OCI-LY1 (cell line): Measurements from ENCODE around the gene NPVF.

Experiments used
- H2AFZ ChIP-seq: fragments of 200-600 bp; sonication (generic), shearing (Covaris generic); 2 replicates; pipeline ENCODE4 v1.6.0; 2014; ENCODE audit warnings: antibody characterized with exemption, mild to moderate bottlenecking, low read length
- H3F3A ChIP-seq: fragments of 200-600 bp; sonication (generic), shearing (Covaris generic); 2 replicates; pipeline ENCODE4 v1.6.0; 2014; ENCODE audit warnings: mild to moderate bottlenecking, antibody characterized with exemption, low read length, moderate library complexity; ENCODE audit not compliant: insufficient read depth
- H3K27ac ChIP-seq: fragments of 200-600 bp; sonication (generic); 2 replicates; pipeline ENCODE4 v1.5.1; 2014; ENCODE audit warnings: low read length, mixed run types, mild to moderate bottlenecking, low read depth; ENCODE audit not compliant: poor library complexity, severe bottlenecking
- H3K27me3 ChIP-seq: fragments of 200-600 bp; sonication (generic); 2 replicates; pipeline ENCODE4 v1.6.0; 2014; ENCODE audit warnings: antibody characterized with exemption, mild to moderate bottlenecking, low read length, moderate library complexity; ENCODE audit not compliant: insufficient read depth
- H3K36me3 ChIP-seq: fragments of 200-600 bp; sonication (generic); 2 replicates; pipeline ENCODE4 v1.6.1; 2014; ENCODE audit warnings: mild to moderate bottlenecking, antibody characterized with exemption, low read length, moderate library complexity, mixed read lengths; ENCODE audit not compliant: insufficient read depth
- H3K4me1 ChIP-seq: fragments of 200-600 bp; sonication (generic); 2 replicates; pipeline ENCODE4 v1.5.1; 2014; ENCODE audit warnings: mild to moderate bottlenecking, low read length, moderate library complexity; ENCODE audit not compliant: insufficient read depth, severe bottlenecking
- H3K4me2 ChIP-seq: fragments of 200-600 bp; sonication (generic), shearing (Covaris generic); 2 replicates; pipeline ENCODE4 v1.6.1; 2014; ENCODE audit warnings: low read length
- H3K4me3 ChIP-seq: fragments of 200-600 bp; sonication (generic); 2 replicates; pipeline ENCODE4 v1.5.1; 2014; ENCODE audit warnings: low read length, low read depth, mild to moderate bottlenecking, mixed read lengths; ENCODE audit not compliant: poor library complexity, severe bottlenecking
- H3K79me2 ChIP-seq: fragments of 200-600 bp; shearing (Covaris generic); 2 replicates; pipeline ENCODE4 v1.6.1; 2016; ENCODE audit warnings: mixed run types, low read length, mixed read lengths; ENCODE audit not compliant: insufficient read depth
- H3K9ac ChIP-seq: fragments of 200-600 bp; sonication (generic), shearing (Covaris generic); 2 replicates; pipeline ENCODE4 v1.6.1; 2014; ENCODE audit warnings: mild to moderate bottlenecking, low read length, mixed read lengths
- H3K9me2 ChIP-seq: fragments of 200-600 bp; sonication (generic), shearing (Covaris generic); 2 replicates; pipeline ENCODE4 v1.6.1; 2014; ENCODE audit warnings: low read depth, mild to moderate bottlenecking, low read length, mixed read lengths
- H3K9me3 ChIP-seq: fragments of 200-600 bp; shearing (Covaris generic); 2 replicates; pipeline ENCODE4 v1.6.1; 2014; ENCODE audit warnings: low read length, mixed read lengths
- H4K20me1 ChIP-seq: fragments of 200-600 bp; sonication (generic), shearing (Covaris generic); 2 replicates; pipeline ENCODE4 v1.6.0; 2016; ENCODE audit warnings: mild to moderate bottlenecking, low read length; ENCODE audit not compliant: insufficient read depth
- CTCF ChIP-seq: fragments of 200-600 bp; sonication (generic), shearing (Covaris generic); IDR thresholded peaks from 2 replicates; pipeline ENCODE4 v1.5.1; 2017; ENCODE audit warnings: mild to moderate bottlenecking, antibody characterized with exemption, low read length, moderate library complexity, mixed read lengths
- EZH2 ChIP-seq: fragments of 200-600 bp; sonication (generic), shearing (Covaris generic); IDR thresholded peaks from 2 replicates; pipeline ENCODE4 v1.8.0; 2017; ENCODE audit warnings: borderline replicate concordance, mixed run types, mild to moderate bottlenecking, antibody characterized with exemption, low read length, moderate library complexity, mixed read lengths

The NPVF gene

GRCh38 chr7:25240896-25241295, 12.6 kb upstream of the NPVF start:
- no peaks in the 10 kb centered on the region for H3K79me2 ChIP-seq
- no peak overlapping the region for H3K4me2 ChIP-seq
- no peaks in the 10 kb centered on the region for H3F3A ChIP-seq
- no peak for TF ChIP-seq CTCF
- no peak for TF ChIP-seq EZH2
- no peaks in the 10 kb centered on the region for H3K36me3 ChIP-seq
- H3K4me1 ChIP-seq = no peaks in the 10 kb centered on the region
- H4K20me1 ChIP-seq = no peaks in the 10 kb centered on the region
- no peak overlapping the region for H3K9ac ChIP-seq
- H3K4me3 ChIP-seq = no peak overlapping the region
- no peaks in the 10 kb centered on the region for H3K9me2 ChIP-seq
- H3K27me3 ChIP-seq = 0 out of 2 replicates have a peak, but pooled peaks cover 4% of the 10 kb centered on the region
- H2AFZ ChIP-seq = no peak overlapping the region
- no peak overlapping the region for H3K27ac ChIP-seq
- H3K9me3 ChIP-seq = no peaks in the 10 kb centered on the region

- Histone ChIP-seq H3K9ac (no peak overlapping the region), H3K4me2 (no peak overlapping the region), H3K27me3 (0 out of 2 replicates have a peak, but pooled peaks cover 4% of the 10 kb centered on the region), H2AFZ (no peak overlapping the region), H3K27ac (no peak overlapping the region), H3K4me3 (no peak overlapping the region), H3K9me3 (no peaks in the 10 kb centered on the region), H4K20me1 (no peaks in the 10 kb centered on the region), H3K79me2 (no peaks in the 10 kb centered on the region), H3F3A (no peaks in the 10 kb centered on the region), H3K9me2 (no peaks in the 10 kb centered on the region), H3K4me1 (no peaks in the 10 kb centered on the region), H3K36me3 (no peaks in the 10 kb centered on the region)
- no peak for TF ChIP-seq EZH2
- no peak for TF ChIP-seq CTCF
Observed at GRCh38 chr7:25240340-25240739, 12.1 kb upstream of the NPVF start.

- no peak overlapping the region for H3K4me3 ChIP-seq
- no peaks in the 10 kb centered on the region for H4K20me1 ChIP-seq
- 0 out of 2 replicates have a peak, but pooled peaks cover 4% of the 10 kb centered on the region for H3K27me3 ChIP-seq
- H3F3A ChIP-seq = no peaks in the 10 kb centered on the region
- no peaks in the 10 kb centered on the region for H3K36me3 ChIP-seq
- H3K9me3 ChIP-seq = no peaks in the 10 kb centered on the region
- no peaks in the 10 kb centered on the region for H3K4me1 ChIP-seq
- H3K4me2 ChIP-seq = no peak overlapping the region
- no peaks in the 10 kb centered on the region for H3K9me2 ChIP-seq
- no peak overlapping the region for H3K27ac ChIP-seq
- H3K79me2 ChIP-seq = no peaks in the 10 kb centered on the region
- H2AFZ ChIP-seq = no peak overlapping the region
- no peak overlapping the region for H3K9ac ChIP-seq
- TF ChIP-seq CTCF = no peak
Observed at GRCh38 chr7:25239888-25240287, 11.6 kb upstream of the NPVF start.
